GM23338 (cell line): Measurements from ENCODE around the gene MLLT10. TPM values are rescaled to one million over a fixed set of nuclear protein-coding genes. Genes with fewer than 3 reads are reported as not detected.

Experiments used
- ATAC-seq: fragments of 200-7000 bp; cut with Tn5 transposase; 3 replicates; pipeline ENCODE4 v1.9.1; 2020
- DNase-seq: peaks from one replicate; pipeline ENCODE4 v3.0.0-alpha.2; 2015; ENCODE audit warnings: low spot score
- H2AFZ ChIP-seq: fragments of 200-600 bp; sonication (generic); 2 replicates; pipeline ENCODE4 v1.8.0; 2016; ENCODE audit warnings: antibody characterized with exemption, mild to moderate bottlenecking, moderate library complexity
- H3F3A ChIP-seq: fragments of 200-600 bp; sonication (generic); replicated peaks from 2 replicates; pipeline ENCODE4 v1.8.0; 2017; ENCODE audit warnings: antibody characterized with exemption, mixed run types, low read depth
- H3K27ac ChIP-seq: fragments of 200-600 bp; sonication (generic); 2 replicates; pipeline ENCODE4 v1.6.1; 2016; ENCODE audit warnings: low read depth
- H3K27me3 ChIP-seq: fragments of 200-600 bp; sonication (generic); 2 replicates; pipeline ENCODE4 v1.8.0; 2016; ENCODE audit warnings: mild to moderate bottlenecking, mixed run types, moderate library complexity; ENCODE audit not compliant: insufficient read depth
- H3K36me3 ChIP-seq: fragments of 200-600 bp; sonication (generic); 2 replicates; pipeline ENCODE4 v1.8.0; 2016; ENCODE audit warnings: mild to moderate bottlenecking; ENCODE audit not compliant: insufficient read depth
- H3K4me1 ChIP-seq: fragments of 200-600 bp; sonication (generic); 2 replicates; pipeline ENCODE4 v1.8.0; 2016; ENCODE audit warnings: mild to moderate bottlenecking, moderate library complexity; ENCODE audit not compliant: insufficient read depth
- H3K4me2 ChIP-seq: fragments of 200-600 bp; sonication (generic); 2 replicates; pipeline ENCODE4 v1.7.1; 2017; ENCODE audit warnings: mixed run types
- H3K4me3 ChIP-seq: fragments of 200-600 bp; sonication (generic); 2 replicates; pipeline ENCODE4 v1.6.1; 2016; ENCODE audit warnings: mixed run types
- H3K79me2 ChIP-seq: fragments of 200-600 bp; sonication (generic); replicated peaks from 2 replicates; pipeline ENCODE4 v1.8.0; 2017; ENCODE audit warnings: mild to moderate bottlenecking; ENCODE audit not compliant: insufficient read depth
- H3K9me2 ChIP-seq: fragments of 200-600 bp; sonication (generic); 2 replicates; pipeline ENCODE4 v1.8.0; 2017; ENCODE audit not compliant: insufficient read depth
- H4K20me1 ChIP-seq: fragments of 200-600 bp; sonication (generic); replicated peaks from 2 replicates; pipeline ENCODE4 v1.8.0; 2017; ENCODE audit warnings: mild to moderate bottlenecking; ENCODE audit not compliant: insufficient read depth
- H3K27ac Mint-ChIP-seq: 2 replicates; pipeline ENCODE4 v1.8.0; 2020; ENCODE audit warnings: inconsistent platforms, mild to moderate bottlenecking, moderate library complexity, mixed read lengths
- H3K27me3 Mint-ChIP-seq: 3 replicates; pipeline ENCODE4 v1.8.0; 2022; ENCODE audit warnings: low read depth, mild to moderate bottlenecking, moderate library complexity, mixed read lengths, inconsistent platforms; ENCODE audit not compliant: insufficient read depth, poor library complexity
- H3K36me3 Mint-ChIP-seq: 3 replicates; pipeline ENCODE4 v1.8.0; 2021; ENCODE audit warnings: low read depth, mild to moderate bottlenecking, inconsistent platforms, moderate library complexity, mixed read lengths
- H3K4me1 Mint-ChIP-seq: 3 replicates; pipeline ENCODE4 v1.8.0; 2020; ENCODE audit warnings: mild to moderate bottlenecking, inconsistent platforms, mixed read lengths
- H3K4me3 Mint-ChIP-seq: 3 replicates; pipeline ENCODE4 v1.8.0; 2021; ENCODE audit warnings: moderate library complexity, mild to moderate bottlenecking, inconsistent platforms, mixed read lengths
- H3K9me3 Mint-ChIP-seq: 3 replicates; pipeline ENCODE4 v1.8.0; 2020; ENCODE audit warnings: moderate library complexity, mild to moderate bottlenecking, inconsistent platforms, mixed read lengths
- CREB1 ChIP-seq: fragments of 250-450 bp; sonication (Bioruptor Pico); IDR thresholded peaks from 2 replicates; pipeline ENCODE4 v1.5.0; 2020; ENCODE audit warnings: low read depth, mild to moderate bottlenecking, moderate library complexity
- ETS1 ChIP-seq: IDR thresholded peaks from 2 replicates; pipeline ENCODE4 v1.6.1; 2016; ENCODE audit warnings: antibody characterized with exemption
- EZH2 ChIP-seq: fragments of 200-600 bp; sonication (generic); IDR thresholded peaks from one replicate; pipeline ENCODE4 v1.8.0; 2017; ENCODE audit warnings: antibody characterized with exemption, mild to moderate bottlenecking, low read depth; ENCODE audit not compliant: unreplicated experiment
- EZH2phosphoT487 ChIP-seq: fragments of 200-600 bp; sonication (generic); IDR thresholded peaks from one replicate; pipeline ENCODE4 v1.8.1; 2018; ENCODE audit warnings: antibody characterized with exemption; ENCODE audit not compliant: unreplicated experiment
- JUNB ChIP-seq: IDR thresholded peaks from one replicate; pipeline ENCODE4 v1.6.1; 2016; ENCODE audit warnings: antibody characterized with exemption; ENCODE audit not compliant: unreplicated experiment
- NANOG ChIP-seq: IDR thresholded peaks from 2 replicates; pipeline ENCODE4 v1.6.1; 2016; ENCODE audit warnings: antibody characterized with exemption, borderline replicate concordance
- REST ChIP-seq: IDR thresholded peaks from one replicate; pipeline ENCODE4 v1.6.1; 2018; ENCODE audit warnings: antibody characterized with exemption; ENCODE audit not compliant: unreplicated experiment
- STAT1 ChIP-seq: IDR thresholded peaks from one replicate; pipeline ENCODE4 v1.6.1; 2016; ENCODE audit warnings: antibody characterized with exemption; ENCODE audit not compliant: unreplicated experiment
- ZNF114 ChIP-seq: fragments of 250-450 bp; sonication (Bioruptor Pico); IDR thresholded peaks from 2 replicates; pipeline ENCODE4 v1.5.0; 2020; ENCODE audit warnings: mild to moderate bottlenecking, moderate library complexity
- ZNF331 ChIP-seq: fragments of 250-450 bp; sonication (Bioruptor Pico); IDR thresholded peaks from 2 replicates; pipeline ENCODE4 v1.5.0; 2020; ENCODE audit warnings: low read depth, mild to moderate bottlenecking, moderate library complexity
- ZNF462 ChIP-seq: fragments of 250-450 bp; sonication (Bioruptor Pico); IDR thresholded peaks from 2 replicates; pipeline ENCODE4 v1.5.0; 2020; ENCODE audit warnings: mild to moderate bottlenecking, moderate library complexity
- polyA plus RNA-seq: library from polyadenylated mRNA; unstranded; fragments of >200 nt; fragmentation: Nextera tagmentation; extraction: Ambion mirVana; gene quantifications from 2 replicates; pipeline ENCODE4 v1.2.1, GENCODE V29; 2016
- total RNA-seq: library from RNA; depleted of rRNA; stranded (reverse); fragments of >200 nt; shearing (Covaris generic); gene quantifications from 2 replicates; pipeline ENCODE4 v1.2.3, GENCODE V29; 2014

MLLT10 gene
- total and polyA plus RNA-seq, 2 experiments from 2014 or later: 28.8 to 55.4 TPM

- no peak for TF ChIP-seq ZNF462 (CRISPR knock-in tag)
- no peak for TF ChIP-seq ETS1
Measured at GRCh38 chr10:21625623-21626229, 91.7 kb downstream of the MLLT10 start (continued).

- H3K4me1 Mint-ChIP-seq: peaks cover 5% of the 10 kb centered on the region
- ATAC-seq: no peak
- TF ChIP-seq REST: no peak
- no peak for TF ChIP-seq ZNF114 (CRISPR knock-in tag)
- no peak for TF ChIP-seq CREB1 (CRISPR knock-in tag)
- TF ChIP-seq JUNB: no peak
- no peak for TF ChIP-seq ZNF331 (CRISPR knock-in tag)
- no peak for TF ChIP-seq EZH2
- TF ChIP-seq EZH2phosphoT487: no peak
- no peak for TF ChIP-seq NANOG
- TF ChIP-seq STAT1: no peak
- no peak for TF ChIP-seq ETS1
Measured at GRCh38 chr10:21626457-21627161, 92.6 kb downstream of the MLLT10 start.

More at GRCh38 chr10:21626457-21627161, 92.6 kb downstream of the MLLT10 start:
- H3K27ac Mint-ChIP-seq: no peak overlapping the region
- H3K36me3 Mint-ChIP-seq: peaks cover 31% of the 10 kb centered on the region
- Histone ChIP-seq H3K4me3 (no peak overlapping the region), H3F3A (no peaks in the 10 kb centered on the region; the same call in 1 of the 2 replicates), H3K79me2 (peaks cover 29% of the 10 kb centered on the region), H2AFZ (no peak overlapping the region), H3K9me2 (no peaks in the 10 kb centered on the region; the same call in 1 of the 2 replicates), H3K4me2 (no peak overlapping the region), H3K27ac (peak overlapping the region; percentile 26; the same call in 1 of the 2 replicates), H3K27me3 (no peaks in the 10 kb centered on the region), H3K4me1 (no peaks in the 10 kb centered on the region), H3K36me3 (peaks cover 7% of the 10 kb centered on the region; the same call in 1 of the 2 replicates), H4K20me1 (0 out of 2 replicates have a peak, but pooled peaks cover 6% of the 10 kb centered on the region)
- H3K27me3 Mint-ChIP-seq: peaks cover 4% of the 10 kb centered on the region
- no peak overlapping the region for H3K4me3 Mint-ChIP-seq
- no peak for DNase-seq
- H3K9me3 Mint-ChIP-seq: no peaks in the 10 kb centered on the region
